MV-4-11 (cell line): ENCODE measurements around the gene SPATA12.

Experiments
- DNase-seq: peaks from one replicate; lab custom pipeline; 2025; lab: John Stamatoyannopoulos, UW

Gene SPATA12

DNA sequence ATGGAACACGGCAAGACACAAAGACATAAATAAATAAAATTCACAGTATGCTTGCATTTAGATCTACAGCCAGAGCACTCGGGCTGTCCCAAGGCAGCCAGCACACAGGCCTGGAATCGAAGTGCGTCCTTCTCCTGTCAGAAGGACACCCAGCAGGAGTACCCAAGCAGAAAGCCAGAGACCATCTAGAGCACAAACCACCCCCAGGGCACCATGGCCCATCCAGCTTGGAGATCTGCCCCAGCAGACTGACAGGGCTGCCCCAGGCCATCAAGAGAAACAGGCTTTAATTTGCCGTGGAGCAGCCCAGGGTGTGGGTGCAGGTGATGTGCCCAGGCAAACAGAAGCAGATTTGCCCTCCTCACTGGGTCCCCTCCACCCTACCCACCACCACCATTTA lies 7.8 kb upstream of the SPATA12 start:
- no peak for DNase-seq

DNA sequence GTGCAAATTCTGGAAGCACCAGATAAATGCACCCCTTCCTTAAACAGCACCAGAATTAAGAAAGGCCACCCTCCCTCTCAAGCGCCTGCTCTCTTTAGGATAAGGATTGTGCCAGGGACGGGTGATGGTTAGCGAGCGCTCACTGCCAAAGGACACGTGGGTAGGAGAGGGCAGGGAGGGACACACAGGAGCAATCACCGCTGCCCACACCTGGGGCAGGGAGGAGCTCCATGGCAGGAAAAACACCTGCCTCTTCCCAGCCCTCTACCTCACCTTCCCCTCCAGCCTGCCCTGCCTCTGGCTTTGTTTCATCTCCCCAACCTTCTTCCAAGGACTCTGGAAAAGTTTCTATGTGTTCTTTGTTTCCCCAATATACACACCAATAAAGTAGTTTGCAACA lies 7.3 kb upstream of the SPATA12 start:
- DNase-seq, result no peak

DNA sequence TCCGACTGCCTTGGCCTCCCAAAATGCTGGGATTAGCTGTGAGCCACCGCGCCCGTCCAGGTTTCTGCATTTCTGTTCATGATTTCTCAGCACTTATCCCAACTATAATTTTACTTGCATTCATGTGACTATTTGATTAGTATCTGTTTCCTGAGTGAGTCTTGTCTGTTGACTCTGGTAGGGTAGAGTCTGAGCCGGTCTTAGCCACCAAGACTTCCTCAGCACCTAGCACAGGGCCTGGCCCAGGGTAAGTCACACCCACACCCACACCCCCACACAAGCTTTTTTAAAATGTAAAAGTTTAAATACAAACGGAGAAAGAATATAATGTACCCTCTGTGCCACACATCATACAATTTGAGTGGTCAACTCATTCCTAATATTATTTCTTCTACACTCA lies 3.1 kb upstream of the SPATA12 start:
- DNase-seq, result no peak

DNA sequence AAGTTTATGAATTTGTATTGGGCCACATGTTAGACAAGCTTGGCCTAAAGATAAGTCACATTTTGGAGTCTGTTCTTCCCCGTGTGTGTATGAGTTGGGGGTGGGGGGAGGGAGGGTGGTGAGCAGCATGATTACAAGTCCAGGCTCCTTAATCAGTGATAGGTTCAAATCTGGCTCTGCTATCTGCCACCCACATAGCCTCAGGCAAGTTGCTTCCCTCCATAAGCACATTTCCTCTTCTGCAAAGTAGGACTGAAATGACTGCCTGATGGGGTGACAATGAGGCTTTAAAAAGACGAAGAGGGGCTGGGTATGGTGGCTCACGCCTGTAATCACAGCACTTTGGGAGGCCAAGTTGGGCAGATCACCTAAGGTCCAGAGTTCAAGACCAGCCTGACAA lies 1.1 kb upstream of the SPATA12 start:
- DNase-seq, result peak; percentile 35

DNA sequence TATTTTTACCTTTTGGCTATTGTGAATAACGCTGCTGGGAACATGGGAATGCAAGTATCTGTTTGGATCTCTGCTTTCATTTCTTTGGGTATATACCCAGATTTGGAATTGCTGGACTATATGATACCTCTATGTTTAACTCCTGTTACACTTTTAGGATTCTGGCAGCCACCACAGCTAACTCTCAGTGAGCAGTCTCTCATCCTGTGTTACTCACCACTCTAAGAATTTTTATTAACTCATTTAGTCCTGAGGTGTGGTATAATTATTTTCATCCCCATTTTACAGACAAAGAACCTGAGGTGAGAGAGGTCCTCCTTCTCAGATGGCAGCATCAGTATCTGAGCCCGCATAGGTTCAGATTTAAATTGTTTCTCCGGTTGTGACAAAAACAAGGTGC lies 1.1 kb downstream of the SPATA12 start:
- DNase-seq, result no peak

DNA sequence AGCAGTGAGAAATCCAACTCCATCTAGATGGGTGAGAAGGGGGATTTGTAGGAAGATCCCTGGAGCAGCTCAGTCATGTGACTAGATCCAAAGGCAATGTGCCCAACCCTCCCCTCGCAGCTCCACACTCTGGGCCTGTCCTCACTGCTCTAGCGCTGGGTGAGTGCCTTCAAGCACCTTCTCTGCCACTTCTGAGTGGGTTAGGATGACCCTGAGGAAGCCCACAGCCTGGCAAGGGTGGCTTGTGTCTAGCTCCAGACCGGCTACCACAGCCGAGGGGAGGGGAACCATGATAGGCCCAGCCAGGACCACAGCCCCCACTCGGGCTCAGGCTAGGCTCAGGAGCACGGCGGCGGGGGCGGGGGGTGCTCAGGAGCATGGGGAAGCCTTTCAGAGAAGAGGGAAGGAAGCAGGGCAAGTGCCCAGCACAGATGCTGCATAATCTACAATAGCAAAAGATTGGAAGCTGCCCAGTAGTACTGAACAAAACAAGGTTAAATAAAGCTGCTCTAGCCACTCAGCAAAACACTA lies 1.7 kb downstream of the SPATA12 start:
- no peak for DNase-seq

DNA sequence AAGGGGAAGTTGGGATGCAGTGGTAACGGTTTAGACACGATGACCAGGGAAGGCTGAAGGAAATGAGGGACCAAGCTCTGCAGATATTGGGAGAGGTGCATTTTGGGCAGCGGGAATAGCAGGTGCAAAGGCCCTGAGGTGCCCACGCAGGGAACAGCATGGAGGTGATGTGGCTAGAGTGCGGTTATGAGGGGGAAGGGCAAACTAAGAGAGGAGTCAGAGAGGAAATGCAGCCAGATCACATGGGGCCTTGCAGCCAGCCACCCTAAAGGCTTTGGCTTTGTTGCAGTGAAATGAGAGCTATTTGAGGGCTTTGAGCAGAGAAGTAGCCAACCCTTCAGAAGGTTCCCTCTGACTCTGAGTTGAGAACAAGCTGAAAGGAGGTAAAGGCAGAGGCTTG lies 2.6 kb downstream of the SPATA12 start:
- DNase-seq, result no peak

DNA sequence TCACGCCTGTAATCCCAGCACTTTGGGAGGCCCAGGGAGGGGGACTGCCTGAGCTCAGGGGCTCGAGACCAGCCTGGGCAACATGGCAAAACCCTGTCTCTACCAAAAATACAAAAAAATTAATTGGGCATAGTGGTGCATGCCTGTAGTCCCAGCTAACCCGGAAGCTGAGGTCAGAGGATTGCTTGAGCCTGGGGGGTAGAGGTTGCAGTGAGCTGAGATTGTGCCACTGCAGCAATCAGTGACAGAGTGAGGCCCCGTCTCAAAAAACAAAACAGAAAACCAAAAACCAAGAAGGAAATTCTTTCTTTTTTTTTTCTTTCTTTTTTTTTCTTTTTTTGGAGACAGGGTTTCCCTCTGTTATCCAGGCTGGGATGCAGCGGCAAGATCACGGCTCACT lies 3.5 kb downstream of the SPATA12 start:
- no peak for DNase-seq

DNA sequence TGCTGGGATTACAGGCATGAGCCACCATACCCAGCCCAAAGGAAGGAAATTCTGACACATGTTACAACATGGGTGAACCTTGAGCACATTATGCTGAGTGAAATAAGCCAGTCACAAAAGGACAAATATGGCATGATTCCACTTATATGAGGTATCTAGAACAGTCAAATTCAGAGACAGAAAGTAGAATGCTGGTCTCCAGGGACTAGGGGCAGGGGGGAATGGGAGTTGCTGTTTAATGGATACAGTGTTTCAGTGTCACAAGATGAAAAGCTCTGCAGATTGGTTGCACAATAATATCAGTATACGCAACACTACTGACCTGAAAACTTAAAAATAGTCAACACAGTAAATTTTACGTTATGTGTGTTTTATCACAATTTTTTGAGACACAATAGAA lies 4.1 kb downstream of the SPATA12 start:
- no peak for DNase-seq

DNA sequence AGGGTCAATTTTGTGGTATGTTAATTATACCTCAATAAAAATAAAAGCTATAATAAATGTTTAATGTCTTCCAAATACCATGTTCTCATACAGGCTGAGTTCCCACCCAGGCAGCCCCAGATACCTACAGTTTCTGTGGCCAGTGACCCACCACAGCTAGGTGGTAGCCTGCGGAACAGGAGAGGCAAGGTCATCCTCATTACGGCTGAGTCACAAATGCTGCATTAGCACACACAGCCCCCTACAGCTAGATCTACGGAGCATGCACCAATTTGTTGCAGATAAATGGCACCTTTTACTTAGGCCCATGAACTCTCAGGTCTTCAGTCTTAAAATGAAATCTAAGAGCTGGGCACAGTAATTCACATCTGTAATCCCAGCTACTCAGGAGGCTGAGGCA lies 5.1 kb downstream of the SPATA12 start:
- no peak for DNase-seq

DNA sequence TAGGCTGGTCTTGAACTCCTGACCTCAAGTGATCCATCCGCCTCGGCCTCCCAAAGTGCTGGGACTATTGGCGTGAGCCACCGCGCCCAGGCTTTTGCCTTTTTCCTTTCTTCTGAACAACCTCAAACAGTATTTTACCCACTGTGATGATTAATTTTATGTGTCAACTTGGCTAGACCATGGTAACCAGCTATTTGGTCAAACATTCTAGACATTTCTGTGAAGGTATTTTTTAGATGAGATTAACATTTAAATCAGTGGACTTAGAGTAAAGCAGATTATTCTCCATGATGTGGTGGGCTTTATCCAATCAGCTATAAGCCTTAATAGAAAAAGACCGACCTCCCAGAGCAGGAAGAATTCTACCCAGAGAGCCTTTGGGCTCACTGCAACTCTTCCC lies 6.0 kb downstream of the SPATA12 start:
- DNase-seq, result no peak

DNA sequence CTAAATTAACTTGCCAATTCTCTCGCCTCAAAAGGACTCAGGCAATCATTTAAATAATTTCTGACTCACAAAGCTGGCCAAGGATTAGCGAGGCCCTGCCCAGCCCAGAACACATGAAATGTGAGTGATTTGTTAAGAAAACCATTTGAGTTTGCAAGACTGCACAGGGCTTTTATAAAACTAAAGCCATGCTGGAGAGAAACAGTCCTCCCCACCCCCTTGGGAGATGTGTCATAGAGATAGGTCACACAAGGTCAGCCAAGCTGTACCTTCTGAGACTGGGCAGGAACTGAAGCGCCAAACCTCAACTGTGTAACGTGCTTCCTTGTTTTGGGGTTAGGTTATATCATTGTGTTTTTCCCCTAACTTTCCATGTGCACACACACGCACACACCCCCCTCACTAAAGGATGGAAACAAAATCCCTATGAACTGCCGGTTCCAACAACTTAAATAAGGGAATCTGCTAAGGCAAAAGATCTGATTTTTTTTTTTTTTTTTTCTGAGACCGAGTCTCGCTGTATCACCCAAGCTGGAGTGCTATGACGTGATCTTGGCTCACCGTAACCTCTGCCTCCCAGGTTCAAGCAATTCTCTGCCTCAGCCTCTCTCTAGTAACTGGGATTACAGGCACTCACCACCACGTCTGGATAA lies 8.1 kb downstream of the SPATA12 start:
- peak; percentile 85 for DNase-seq

DNA sequence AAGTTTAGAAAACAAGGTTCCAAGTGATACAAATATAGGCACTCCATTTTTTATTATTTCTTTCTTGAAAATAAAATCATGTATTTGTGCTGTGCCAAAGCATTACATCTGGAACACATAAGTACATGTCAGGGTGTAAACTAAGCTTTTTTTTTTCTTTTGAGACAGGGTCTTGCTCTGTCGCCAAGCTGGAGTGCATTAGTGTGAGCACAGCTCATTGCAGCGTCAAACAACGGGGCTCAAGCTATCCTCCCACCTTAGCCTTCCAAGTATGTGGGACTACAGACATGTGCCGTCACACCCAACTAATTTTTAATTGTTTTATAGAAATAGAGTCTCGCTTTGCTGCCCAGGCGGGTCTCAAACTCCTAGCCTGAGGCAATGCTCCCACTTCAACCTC lies 9.0 kb downstream of the SPATA12 start:
- no peak for DNase-seq

DNA sequence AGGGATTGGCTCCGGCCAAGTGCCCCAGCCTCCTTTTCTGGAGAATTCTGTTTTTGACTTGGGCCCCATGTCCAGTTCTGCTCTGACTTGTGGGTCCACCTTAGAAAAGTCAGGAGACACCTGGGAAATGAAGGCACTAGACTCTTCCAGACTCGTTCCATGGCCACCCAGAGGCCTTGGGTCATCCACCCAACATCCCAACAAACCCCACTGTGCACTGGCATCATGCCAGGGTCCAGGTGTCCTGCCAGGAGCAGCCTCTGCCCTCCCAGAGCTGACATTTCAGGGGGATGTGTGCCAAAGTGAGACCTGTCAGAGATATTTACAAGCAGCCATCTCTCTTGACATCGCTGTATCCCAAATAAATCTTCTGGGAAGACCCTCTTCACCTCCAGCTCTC lies 13.2 kb downstream of the SPATA12 start:
- no peak for DNase-seq

DNA sequence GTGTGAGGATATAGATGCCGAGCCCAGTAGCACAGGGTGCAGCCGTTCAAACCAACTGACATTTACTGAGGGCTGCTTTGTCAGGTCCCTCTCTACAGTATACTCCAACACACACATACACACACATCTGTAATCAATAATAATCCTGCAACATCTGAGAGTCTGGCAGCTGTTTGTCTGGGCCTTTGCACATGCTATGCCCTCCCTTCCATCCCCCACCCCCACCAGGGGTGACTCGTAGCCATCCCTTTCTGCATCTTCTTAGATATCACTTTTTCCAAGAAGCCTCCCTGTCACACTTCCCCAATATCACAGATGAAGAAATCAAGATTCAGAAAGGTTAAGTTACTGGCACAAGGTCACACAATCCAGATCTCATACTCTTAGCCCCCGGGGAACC lies 13.7 kb downstream of the SPATA12 start:
- no peak for DNase-seq

DNA sequence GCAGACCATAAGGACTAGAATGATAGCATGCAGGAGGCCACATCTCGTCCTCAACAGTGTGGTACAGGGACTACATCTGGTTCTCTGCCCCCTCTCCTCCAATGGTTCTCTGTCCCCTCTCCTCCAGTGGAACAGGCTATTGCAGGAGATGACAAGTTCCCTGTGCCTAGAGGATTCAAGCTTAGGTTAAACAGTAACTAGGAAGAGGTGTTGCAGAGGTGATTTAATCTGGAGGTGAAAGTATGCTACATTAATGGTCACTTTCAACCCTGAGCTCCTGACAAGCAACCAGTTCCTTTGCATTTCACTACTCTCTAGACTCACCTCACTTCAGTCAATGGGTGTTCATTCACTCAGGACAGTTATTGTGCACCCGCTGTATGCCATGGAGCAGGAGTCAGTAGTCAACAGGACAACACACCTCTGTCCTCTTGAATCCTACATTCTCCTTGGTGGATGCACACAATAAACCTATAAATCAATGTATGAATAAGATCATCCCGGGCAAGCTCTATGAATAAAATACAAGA lies 16.0 kb downstream of the SPATA12 start:
- no peak for DNase-seq

DNA sequence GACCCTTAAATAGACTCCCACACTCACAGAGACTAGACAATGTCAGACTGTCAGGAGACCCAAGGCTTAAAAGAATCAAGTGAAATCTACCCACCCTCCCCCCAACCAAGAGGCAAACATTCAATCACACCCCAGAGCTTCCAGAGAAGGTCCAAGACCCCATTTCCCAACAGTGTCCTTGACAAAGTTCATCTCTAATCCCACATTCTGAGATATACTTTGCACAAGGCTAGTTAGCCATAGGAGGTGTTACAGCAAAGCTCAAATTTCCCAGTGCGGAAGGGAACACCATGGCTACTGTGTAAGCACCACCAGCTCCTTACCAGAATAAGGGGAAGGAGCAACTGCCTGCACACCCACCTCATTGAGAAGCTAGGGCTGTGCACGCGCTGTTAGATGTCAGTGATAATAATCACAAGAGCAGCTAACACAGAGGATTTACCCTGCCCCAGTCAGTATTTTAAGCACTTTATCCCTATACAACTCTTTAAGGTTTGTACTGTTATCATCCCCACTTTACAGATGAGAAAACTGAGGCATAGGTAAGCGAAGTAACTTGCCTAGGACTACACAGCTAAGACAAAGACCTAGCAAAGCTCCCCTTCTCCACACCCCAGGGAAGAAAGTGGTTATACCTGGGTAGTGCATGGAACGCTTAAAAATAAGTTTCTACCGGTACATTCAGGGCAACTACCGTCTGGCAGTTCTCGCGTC lies 17.3 kb downstream of the SPATA12 start:
- DNase-seq, result no peak

DNA sequence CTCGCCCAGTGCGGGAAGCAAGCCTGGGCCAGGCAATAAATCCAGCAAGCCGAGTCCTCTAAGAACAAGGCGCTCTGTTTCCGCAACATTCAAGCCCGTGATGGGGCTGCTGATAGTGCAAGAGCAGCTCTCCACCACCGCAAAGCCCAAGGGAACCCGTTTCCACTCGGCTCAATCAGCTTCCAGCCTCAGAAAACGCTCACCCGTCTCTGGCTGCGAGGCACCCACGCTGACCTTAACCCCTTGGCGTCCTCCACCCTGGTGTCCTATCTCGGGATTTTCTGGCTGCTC lies 17.8 kb downstream of the SPATA12 start:
- peak; percentile 40 for DNase-seq

DNA sequence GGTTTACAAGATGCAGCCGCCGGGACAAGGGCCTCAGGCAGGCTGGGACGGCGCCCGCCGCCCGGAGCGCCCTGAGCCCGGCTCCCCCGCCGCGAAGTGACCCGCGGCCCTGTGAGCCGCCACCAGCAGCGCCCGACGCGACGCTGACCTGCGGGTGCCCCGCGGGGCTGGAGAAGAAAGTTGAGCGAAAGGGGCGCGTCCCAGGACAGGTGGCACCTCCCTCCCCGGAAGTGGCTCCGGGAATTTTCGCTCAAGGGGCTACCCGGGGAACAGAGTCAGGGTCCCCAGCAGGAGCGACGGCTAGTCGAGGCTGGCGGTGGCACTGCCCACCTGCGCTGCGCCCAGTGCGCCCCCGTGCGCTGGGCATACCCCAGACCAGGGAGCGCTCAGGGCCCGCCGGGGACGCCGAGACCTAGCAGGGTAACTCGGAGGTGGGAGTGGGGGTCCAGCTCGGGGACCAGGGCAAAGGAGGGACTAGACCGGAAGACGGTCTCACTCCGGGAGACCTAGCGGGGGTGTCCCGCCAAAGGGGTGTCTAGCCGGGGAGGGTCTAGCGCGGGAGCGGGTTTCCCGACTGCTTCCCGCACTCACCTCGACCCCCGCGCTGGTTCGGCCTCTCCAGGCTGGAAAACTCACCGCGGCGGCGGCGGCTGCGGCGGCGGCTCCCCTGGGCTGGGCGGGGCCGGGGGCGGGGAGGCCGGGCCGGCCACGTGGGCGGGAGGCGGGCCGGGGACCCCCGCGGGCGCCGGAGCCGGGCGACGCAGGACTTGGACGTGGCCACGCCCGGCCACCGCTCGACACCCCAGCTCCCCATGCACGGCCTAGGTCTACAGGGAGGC lies 18.4 kb downstream of the SPATA12 start:
- DNase-seq, result no peak

DNA sequence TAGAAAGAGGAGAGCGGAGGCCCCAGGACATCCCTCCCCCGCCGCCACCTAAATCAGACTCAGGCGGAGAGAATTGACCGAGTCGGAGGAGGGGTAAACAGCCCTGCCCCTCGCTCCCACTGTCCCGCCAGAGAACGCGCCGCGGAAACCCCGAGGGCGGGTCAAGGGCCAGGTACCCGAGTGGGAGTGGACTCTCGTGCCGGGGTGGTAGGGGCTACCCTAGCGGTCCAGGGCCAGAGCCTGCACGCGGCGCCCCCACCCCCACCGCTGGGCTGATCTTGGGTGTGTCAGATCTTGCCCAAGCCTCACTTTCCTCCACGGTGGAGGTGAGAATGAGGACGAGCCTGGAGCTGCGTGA lies 19.0 kb downstream of the SPATA12 start:
- no peak for DNase-seq

DNA sequence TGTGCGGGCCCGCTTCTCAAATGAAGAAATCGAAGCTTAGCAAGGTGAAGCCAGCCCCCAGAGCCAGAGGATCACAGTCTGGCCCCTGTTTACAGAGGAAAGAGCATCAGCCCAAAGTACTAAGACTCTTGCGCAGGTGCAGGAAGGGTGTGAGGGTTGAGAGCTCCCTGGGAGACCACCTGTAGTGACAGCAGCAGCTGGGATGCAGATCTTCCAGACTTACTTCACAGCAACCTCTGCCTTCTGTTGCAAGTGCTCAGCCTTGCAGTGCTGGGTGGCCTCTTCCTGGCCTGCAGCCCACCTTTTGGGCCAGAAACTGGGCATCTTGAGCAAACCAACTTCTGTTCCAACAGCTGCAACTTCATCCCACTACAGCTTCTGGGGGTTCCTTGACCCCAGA lies 19.7 kb downstream of the SPATA12 start:
- DNase-seq, result no peak

DNA sequence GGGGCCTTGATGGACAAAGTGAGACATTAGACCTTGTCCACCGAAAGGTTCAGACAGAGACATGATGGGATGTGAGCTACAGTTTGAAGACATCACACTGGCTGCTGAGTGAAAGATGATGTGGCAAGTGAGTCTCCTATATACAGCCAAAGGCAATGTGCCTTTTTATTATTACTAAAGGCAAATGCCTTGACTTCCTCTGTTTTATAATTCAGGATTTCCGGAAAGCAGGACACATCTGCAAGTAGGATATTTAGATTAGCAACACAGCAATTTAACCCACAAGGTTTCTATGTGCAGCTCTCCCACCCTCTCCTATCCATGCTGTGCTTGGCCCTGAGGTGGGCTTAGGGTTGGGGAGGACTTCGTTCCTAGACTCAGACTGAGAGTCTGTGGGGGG lies 20.7 kb downstream of the SPATA12 start:
- no peak for DNase-seq

DNA sequence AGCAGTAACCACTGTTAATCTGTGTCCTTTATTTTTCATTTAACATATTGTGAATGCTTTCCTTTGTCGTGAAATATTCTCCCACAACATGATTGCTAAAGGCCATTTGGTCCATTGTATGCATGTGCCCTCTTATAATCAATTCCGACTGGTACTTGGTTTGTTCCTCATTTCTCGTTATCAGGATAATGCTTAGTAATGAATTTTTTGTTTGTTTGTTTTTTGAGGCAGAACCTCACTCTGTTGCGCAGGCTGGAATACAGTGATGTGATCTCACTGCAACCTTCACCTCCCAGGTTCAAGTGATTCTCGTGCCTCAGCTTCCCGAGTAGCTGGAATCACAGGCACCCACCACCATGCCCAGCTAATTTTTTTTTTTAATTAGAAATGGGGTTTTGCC lies 22.0 kb downstream of the SPATA12 start:
- DNase-seq, result no peak
